Activated CD4-positive, alpha-beta T cell treated with anti-CD3 and anti-CD28 coated beads, Interleukin-2, amount 50 U/mL, for 48 hours (primary cell): ENCODE results near the gene PCDH1.
"Not testable (repeated sequence)": the region's sequence is repeated elsewhere in the genome, so short reads cannot be mapped to it uniquely, and the experiment has no call there.

Experiments
- DNase-seq, 2 experiments: peaks; one replicate each; pipeline ENCODE4 v3.0.0-alpha.2; 2020

Gene PCDH1

GRCh38 chr5:141826674-141827073 is 51.5 kb downstream of the PCDH1 start:
- DNase-seq = no peak

GRCh38 chr5:141825791-141826560 is 52.2 kb downstream of the PCDH1 start:
- DNase-seq = peak in 1 of 2 experiments; percentile 10

GRCh38 chr5:141825241-141825671 is 53.0 kb downstream of the PCDH1 start:
- DNase-seq = no peak

GRCh38 chr5:141824717-141825116 is 53.5 kb downstream of the PCDH1 start:
- DNase-seq = no peak

GRCh38 chr5:141823056-141823455 is 55.2 kb downstream of the PCDH1 start:
- DNase-seq = no peak

- no peak for DNase-seq
These were observed 56.1 kb downstream of the PCDH1 start for GRCh38 chr5:141822144-141822543.

- DNase-seq = no peak
These were observed 56.7 kb downstream of the PCDH1 start for GRCh38 chr5:141821430-141821925.

- not testable (repeated sequence) for DNase-seq
These were observed 57.5 kb downstream of the PCDH1 start for GRCh38 chr5:141820686-141821085.

GRCh38 chr5:141817631-141818030 is 60.6 kb downstream of the PCDH1 start:
- no peak for DNase-seq

- no peak for DNase-seq
These were observed 61.4 kb downstream of the PCDH1 start for GRCh38 chr5:141816598-141817399.

GRCh38 chr5:141815796-141816180 is 62.4 kb downstream of the PCDH1 start:
- no peak for DNase-seq

- no peak for DNase-seq
These were observed 63.0 kb downstream of the PCDH1 start for GRCh38 chr5:141815051-141815795.

- peak; percentile 62 to 68 for DNase-seq
These were observed 63.9 kb downstream of the PCDH1 start for GRCh38 chr5:141814064-141814964.

GRCh38 chr5:141812512-141812911 is 65.7 kb downstream of the PCDH1 start:
- DNase-seq = no peak

GRCh38 chr5:141811287-141812155 is 66.7 kb downstream of the PCDH1 start:
- DNase-seq = peak; percentile 11 to 30

- no peak for DNase-seq
These were observed 67.5 kb downstream of the PCDH1 start for GRCh38 chr5:141810702-141811101.

- DNase-seq = no peak
These were observed 68.7 kb downstream of the PCDH1 start for GRCh38 chr5:141809380-141810096.

- no peak for DNase-seq
These were observed 69.4 kb downstream of the PCDH1 start for GRCh38 chr5:141808857-141809256.

GRCh38 chr5:141807732-141808131 is 70.5 kb downstream of the PCDH1 start:
- DNase-seq = no peak

- no peak for DNase-seq
These were observed 70.9 kb downstream of the PCDH1 start for GRCh38 chr5:141807329-141807728.
